Measurements from ENCODE around the gene PRR33. TPM values are rescaled to one million over a fixed set of nuclear protein-coding genes. Genes with fewer than 3 reads are reported as not detected.

PRR33 gene
- total RNA-seq, 2 donors from 2014 or later: not detected

DNA sequence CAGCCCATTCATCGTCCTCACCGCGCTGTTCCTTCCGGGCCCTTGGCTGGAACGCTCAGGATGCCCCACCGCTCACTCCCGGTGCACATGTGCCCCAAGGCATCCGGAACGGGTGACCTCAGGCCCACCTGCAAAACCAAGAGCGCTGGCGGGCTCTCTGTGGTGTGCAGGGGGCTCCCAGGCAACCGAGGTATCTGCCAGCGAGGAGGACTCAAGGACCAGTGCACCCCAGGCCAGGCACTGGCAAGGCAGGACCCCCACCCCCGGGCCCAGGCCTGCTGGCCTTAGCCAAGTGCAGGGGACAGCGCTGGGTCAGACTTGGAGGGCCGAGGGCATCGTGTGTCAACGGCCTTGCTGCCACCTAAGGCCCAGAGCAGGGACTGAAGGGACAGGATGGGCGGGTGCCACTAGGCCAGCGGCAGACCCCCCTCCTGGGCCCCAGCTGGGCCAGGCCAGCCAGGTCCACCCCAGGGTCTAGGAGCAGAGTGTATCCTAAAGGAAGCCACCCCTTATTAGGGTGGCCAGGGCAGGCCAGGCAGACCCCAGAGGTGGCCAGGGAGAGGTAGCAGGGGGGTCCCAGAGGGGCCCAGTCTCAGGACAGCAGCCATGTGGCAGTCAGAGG lies 36.3 kb upstream of the PRR33 start:
- TF ChIP-seq, protein P1, sequence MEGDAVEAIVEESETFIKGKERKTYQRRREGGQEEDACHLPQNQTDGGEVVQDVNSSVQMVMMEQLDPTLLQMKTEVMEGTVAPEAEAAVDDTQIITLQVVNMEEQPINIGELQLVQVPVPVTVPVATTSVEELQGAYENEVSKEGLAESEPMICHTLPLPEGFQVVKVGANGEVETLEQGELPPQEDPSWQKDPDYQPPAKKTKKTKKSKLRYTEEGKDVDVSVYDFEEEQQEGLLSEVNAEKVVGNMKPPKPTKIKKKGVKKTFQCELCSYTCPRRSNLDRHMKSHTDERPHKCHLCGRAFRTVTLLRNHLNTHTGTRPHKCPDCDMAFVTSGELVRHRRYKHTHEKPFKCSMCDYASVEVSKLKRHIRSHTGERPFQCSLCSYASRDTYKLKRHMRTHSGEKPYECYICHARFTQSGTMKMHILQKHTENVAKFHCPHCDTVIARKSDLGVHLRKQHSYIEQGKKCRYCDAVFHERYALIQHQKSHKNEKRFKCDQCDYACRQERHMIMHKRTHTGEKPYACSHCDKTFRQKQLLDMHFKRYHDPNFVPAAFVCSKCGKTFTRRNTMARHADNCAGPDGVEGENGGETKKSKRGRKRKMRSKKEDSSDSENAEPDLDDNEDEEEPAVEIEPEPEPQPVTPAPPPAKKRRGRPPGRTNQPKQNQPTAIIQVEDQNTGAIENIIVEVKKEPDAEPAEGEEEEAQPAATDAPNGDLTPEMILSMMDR (IDR thresholded peaks at IDR 0.05): no peak
- no peak for TF ChIP-seq POLR2A (IDR thresholded peaks at IDR 0.05)

DNA sequence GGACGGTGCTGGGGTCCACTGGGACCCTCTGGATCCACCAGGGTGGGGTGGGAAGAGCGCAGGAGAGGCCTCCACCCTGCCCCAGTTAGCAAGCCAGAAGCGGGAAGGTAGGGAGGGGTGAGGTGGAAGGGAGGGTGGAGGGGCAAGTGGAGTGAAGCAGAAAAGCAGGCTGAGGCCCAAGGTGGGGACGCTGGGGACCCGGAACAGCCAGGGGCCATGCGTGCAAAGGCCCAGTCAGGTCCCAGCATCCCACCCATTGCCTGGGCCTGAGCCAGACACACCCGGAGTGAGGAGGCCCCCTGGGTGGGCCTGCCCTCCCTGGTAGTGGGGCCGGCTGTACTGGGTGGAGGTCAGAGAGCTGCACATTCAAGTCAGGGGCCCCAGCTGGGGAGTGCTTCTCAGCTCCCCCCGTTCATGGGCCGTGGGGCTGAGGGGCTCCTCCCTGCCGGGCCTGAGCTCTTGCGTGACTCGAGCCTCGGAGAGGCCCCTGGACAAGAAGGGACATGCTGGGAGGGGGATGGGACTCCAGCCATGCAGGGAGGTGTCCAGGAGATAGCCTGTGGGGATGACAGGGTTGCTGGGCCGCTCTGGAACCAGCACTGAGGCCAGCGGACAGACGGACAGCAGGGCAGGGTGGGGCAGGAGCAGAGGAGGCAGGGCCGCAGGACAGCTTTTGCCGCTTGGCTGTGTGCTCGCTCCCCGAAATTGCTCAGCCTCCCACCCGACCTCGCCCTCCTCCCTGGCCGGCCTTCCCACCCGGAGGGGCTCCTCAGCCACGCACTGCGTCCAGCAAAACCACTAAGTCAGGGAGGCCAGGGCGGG lies 35.5 kb upstream of the PRR33 start:
- intact Hi-C loops (cut with DNase I): loop anchor here (5.0 kb wide), 1 partner anchor 40 kb away; no protein-coding TSS in a partner anchor
- no peaks in the 10 kb centered on the region for H3K4me1 ChIP-seq
- ATAC-seq (no peak), DNase-seq (no peak)
- WGBS, 2 donors: 80 to 85% methylated on average over 10 to 25 of the region's 28 CpGs
- no peaks in the 10 kb centered on the region for H3K27me3 ChIP-seq
- H3K4me3 ChIP-seq: no peak overlapping the region
- no peaks in the 10 kb centered on the region for H3K9me3 ChIP-seq
- H3K27ac ChIP-seq: no peak overlapping the region
- H3K36me3 ChIP-seq (replicated peaks in 1 of 2; ENCODE audit: insufficient read depth in 1 of 2, low read depth in 2 of 2): no peaks in the 10 kb centered on the region
- TF ChIP-seq POLR2A (IDR thresholded peaks at IDR 0.05): no peak
- TF ChIP-seq, protein P1 (IDR thresholded peaks at IDR 0.05): no peak

More for the DNA sequence above, 36.3 kb upstream of the PRR33 start:
- Histone ChIP-seq H3K36me3 (replicated peaks in 1 of 2; ENCODE audit: insufficient read depth in 1 of 2, low read depth in 2 of 2) (no peaks in the 10 kb centered on the region), H3K4me1 (no peaks in the 10 kb centered on the region), H3K27me3 (no peaks in the 10 kb centered on the region), H3K4me3 (no peak overlapping the region), H3K9me3 (no peaks in the 10 kb centered on the region), H3K27ac (no peak overlapping the region)
- DNase-seq: no peak
- intact Hi-C loops (cut with DNase I): loop anchor here (5.0 kb wide), 1 partner anchor 41 kb away; no protein-coding TSS in a partner anchor
- 86 to 90% methylated on average over 4 to 19 of the region's 20 CpGs for WGBS, 2 donors
- no peak for ATAC-seq

DNA sequence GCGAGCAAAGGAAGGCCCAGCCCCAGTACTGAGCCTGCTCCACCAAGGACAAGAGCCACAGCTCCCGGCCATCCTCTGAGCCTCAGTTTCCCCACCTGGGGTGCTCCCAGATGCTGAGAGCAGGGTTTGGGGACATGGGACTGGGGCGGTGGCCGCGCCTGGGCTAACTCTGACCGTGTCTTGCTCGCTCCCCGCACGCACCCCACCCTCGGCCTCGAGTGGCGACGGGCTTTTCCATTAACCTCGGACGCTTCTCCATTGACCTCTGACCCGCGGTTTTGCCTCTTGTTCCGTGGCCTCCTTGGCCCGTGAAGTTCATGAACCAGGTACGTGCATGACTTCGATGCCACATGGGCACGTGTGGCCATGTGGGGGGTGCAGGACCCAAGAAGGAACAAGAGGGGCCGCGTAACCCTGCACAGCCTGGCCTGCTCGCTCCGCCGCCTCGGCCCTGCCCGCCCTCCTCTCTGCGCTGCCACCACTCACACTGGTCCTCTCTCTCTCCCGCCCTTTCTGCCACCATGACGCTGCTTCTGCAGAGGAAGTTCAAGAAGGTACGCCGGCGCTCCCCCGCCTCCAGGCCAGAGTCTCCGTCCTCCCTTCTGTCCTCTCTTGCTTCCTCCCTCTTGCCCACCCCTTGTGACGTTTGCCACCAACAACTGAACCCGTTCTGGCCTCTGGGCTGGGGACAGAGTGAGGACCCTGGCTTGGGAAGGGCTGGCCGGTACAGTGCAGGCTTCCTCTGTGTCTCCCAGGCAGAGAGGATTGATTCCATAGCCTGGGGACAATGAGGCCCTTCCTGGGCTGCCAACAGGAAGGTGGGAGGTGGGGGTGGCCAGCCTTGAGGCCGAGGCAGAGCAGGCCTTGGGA lies 34.7 kb upstream of the PRR33 start:
- TF ChIP-seq POLR2A (IDR thresholded peaks at IDR 0.05): no peak
- TF ChIP-seq, protein P1 (IDR thresholded peaks at IDR 0.05): no peak
- DNase-seq (no peak), ATAC-seq (no peak)
- no peak overlapping the region for H3K27ac ChIP-seq
- H3K27me3 ChIP-seq: no peaks in the 10 kb centered on the region
- no peak overlapping the region for H3K4me3 ChIP-seq
- no peaks in the 10 kb centered on the region for H3K36me3 ChIP-seq (replicated peaks in 1 of 2; ENCODE audit: insufficient read depth in 1 of 2, low read depth in 2 of 2)
- H3K9me3 ChIP-seq: no peaks in the 10 kb centered on the region
- intact Hi-C loops (cut with DNase I): loop anchor here (5.0 kb wide), 1 partner anchor 39 kb away; no protein-coding TSS in a partner anchor
- 84 to 85% methylated on average over 38 to 39 of the region's 41 CpGs for WGBS, 2 donors
- no peaks in the 10 kb centered on the region for H3K4me1 ChIP-seq

DNA sequence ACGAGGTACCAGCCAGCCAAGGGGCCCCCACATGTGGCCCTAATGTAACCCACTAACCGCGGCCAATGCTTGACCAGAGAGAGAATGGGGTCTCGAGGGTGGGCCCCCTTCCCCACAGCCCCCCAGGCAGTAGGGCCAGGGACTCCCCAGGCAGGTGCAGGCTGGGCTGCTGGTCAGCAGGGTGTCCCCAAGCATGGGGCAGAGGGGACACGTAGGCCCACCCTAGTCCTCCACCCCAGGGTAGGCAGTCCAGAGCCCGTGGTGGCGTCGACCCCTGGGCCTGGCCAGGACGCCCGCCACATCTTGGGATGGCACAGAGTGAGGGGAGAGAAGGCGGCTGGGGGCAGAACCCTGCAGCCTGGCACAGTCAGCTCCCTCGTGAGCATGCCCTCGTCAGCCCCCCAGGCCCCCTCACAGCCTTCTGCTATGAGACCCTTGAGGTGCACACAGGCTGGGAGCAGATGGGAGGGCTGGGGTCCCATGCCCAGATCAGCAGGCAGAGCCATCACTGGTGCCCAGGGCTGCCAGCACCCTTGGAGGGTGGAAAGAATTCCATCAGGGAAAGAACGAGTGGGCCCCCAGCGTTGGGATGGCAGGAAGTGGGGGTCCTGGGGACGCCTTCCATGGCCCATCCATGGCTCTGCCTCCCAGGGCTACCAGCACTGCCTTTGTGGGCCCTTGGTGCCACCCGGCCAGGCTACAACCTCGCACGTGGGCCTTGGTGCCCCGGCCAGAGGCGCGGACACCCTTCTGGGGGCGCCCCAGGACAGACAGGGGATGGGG lies 33.9 kb upstream of the PRR33 start:
- Histone ChIP-seq H3K4me3 (no peak overlapping the region), H3K27me3 (no peaks in the 10 kb centered on the region), H3K4me1 (no peaks in the 10 kb centered on the region), H3K9me3 (no peaks in the 10 kb centered on the region), H3K36me3 (replicated peaks in 1 of 2; ENCODE audit: insufficient read depth in 1 of 2, low read depth in 2 of 2) (no peaks in the 10 kb centered on the region), H3K27ac (no peak overlapping the region)
- intact Hi-C loops (cut with DNase I): loop anchor here (5.0 kb wide), 1 partner anchor 38 kb away; no protein-coding TSS in a partner anchor
- WGBS, 2 donors: 63 to 79% methylated on average over 4 to 19 of the region's 23 CpGs
- DNase-seq (no peak), ATAC-seq (no peak)
- TF ChIP-seq POLR2A (IDR thresholded peaks at IDR 0.05): no peak
- TF ChIP-seq, protein P1 (IDR thresholded peaks at IDR 0.05): no peak
